Tibial nerve (tissue), 4 donors: Measurements from ENCODE around the gene PTCRA. TPM values are rescaled to one million over a fixed set of nuclear protein-coding genes. Genes with fewer than 3 reads are reported as not detected.

Experiments used
- DNase-seq, 2 donors: peaks; one replicate each; pipeline ENCODE4 v3.0.0-alpha.2; 2019; ENCODE audit warnings: low spot score in 2 of 2
- H3K27ac ChIP-seq, 4 donors: fragments of 200-600 bp; sonication (generic) in 3 of 4; one replicate each; pipeline ENCODE4 v1.5.1; 2017 to 2019; ENCODE audit warnings: mild to moderate bottlenecking in 1 of 4
- H3K27me3 ChIP-seq, 2 donors: fragments of 200-600 bp; sonication (generic) in 1 of 2; one replicate each; pipeline versions ENCODE4 v1.5.1 to v1.6.0; 2017 to 2019
- H3K36me3 ChIP-seq, 3 donors: fragments of 200-600 bp; sonication (generic); one replicate each; pipeline ENCODE4 v1.5.1; 2018 to 2019
- H3K4me1 ChIP-seq, 4 donors: fragments of 200-600 bp; sonication (generic) in 3 of 4; one replicate each; pipeline ENCODE4 v1.5.1; 2017 to 2019
- H3K4me3 ChIP-seq, 4 donors: fragments of 200-600 bp; sonication (generic) in 3 of 4; one replicate each; pipeline ENCODE4 v1.5.1; 2017 to 2019; ENCODE audit warnings: mild to moderate bottlenecking in 1 of 4, moderate library complexity in 1 of 4
- H3K9me3 ChIP-seq, 4 donors: fragments of 200-600 bp; sonication (generic) in 3 of 4; one replicate each; pipeline ENCODE4 v1.5.1; 2017 to 2019
- EP300 ChIP-seq, 2 donors: sonication (generic); formaldehyde crosslinking; IDR thresholded peaks; one replicate each; pipeline ENCODE4 v1.6.1; 2017; ENCODE audit warnings: antibody characterized with exemption in 2 of 2, mild to moderate bottlenecking in 1 of 2
- POLR2A ChIP-seq, 2 donors: fragments of 450-650 bp; IDR thresholded peaks; one replicate each; pipeline ENCODE4 v1.6.1; 2017; ENCODE audit warnings: antibody characterized with exemption in 2 of 2, mild to moderate bottlenecking in 2 of 2, moderate library complexity in 2 of 2
- WGBS, 2 donors: methylation state at CpG; one replicate each; pipeline ENCODE4 v1.1.5; 2018; 5-methylcytosine and 5-hydroxymethylcytosine counted together
- total RNA-seq, 4 donors: library from RNA; depleted of rRNA; stranded (reverse); fragments of >200 nt; gene quantifications; one replicate each; pipeline ENCODE4 v1.1.0, GENCODE V29; 2016
- TF ChIP-seq, protein P1 (sequence below), 5 experiments: fragments of 200-600 bp in 3 of 5; fragments of 450-650 bp in 2 of 5; sonication (generic) in 3 of 5; IDR thresholded peaks; one replicate each; pipeline ENCODE4 v1.5.1; 2016 to 2019; ENCODE audit warnings: antibody characterized with exemption in 5 of 5, mild to moderate bottlenecking in 3 of 5, moderate library complexity in 2 of 5

Gene PTCRA
- total RNA-seq, 4 donors from 2014 or later: not detected

DNA sequence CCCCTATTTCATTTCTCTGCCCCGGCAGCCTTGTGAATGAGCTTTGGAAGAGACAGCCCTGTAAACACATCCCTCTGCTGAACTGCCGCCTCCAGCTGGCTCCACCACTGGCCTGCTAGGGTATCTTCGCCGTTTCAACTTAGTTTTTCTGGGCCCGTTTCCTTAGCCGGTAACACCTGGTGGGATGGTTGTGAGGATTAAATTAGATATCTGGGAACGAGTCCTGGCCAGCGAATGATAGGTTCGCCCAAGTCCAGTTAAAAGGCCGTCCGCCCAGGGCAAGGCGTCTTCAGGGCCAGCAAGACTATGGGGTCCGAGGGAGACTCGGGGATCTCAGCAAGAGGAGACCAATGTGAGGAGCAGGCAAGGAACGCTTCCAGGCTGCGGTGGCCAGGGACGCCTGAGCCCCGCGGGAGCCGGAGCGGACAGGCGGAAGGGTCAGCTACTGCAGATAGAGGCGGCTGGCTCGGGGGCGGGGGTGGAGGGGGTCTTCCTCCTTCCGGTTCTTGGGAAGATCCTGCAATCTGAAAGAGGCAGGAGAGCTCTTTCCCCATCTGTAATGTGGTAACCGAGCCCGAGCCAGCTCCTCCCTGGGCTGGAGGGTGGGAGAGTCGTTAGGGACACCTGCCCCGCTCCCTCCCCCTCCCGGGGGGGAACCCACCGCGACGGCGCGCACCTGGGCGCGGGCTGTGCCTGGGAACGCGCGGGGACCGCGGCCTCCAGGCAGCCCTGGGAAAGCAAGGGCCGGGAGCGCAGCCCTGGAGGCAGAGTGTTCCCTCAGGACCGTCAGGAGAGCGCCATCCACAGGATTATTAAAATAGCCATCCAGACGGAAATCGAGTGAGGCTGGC, 4.5 kb upstream of the PTCRA start:
- DNase-seq: no peak
- Histone ChIP-seq H3K27ac (no peak overlapping the region), H3K27me3 (peaks cover 0 to 42% of the 10 kb centered on the region in 2 donors), H3K4me1 (peaks cover 0 to 8% (median 0%) of the 10 kb centered on the region in 4 donors), H3K36me3 (no peaks in the 10 kb centered on the region), H3K4me3 (peak overlapping the region in 1 of 4 donors; percentile 19), H3K9me3 (no peaks in the 10 kb centered on the region)
- no peak for TF ChIP-seq EP300 (IDR thresholded peaks at IDR 0.05)
- TF ChIP-seq, protein P1, sequence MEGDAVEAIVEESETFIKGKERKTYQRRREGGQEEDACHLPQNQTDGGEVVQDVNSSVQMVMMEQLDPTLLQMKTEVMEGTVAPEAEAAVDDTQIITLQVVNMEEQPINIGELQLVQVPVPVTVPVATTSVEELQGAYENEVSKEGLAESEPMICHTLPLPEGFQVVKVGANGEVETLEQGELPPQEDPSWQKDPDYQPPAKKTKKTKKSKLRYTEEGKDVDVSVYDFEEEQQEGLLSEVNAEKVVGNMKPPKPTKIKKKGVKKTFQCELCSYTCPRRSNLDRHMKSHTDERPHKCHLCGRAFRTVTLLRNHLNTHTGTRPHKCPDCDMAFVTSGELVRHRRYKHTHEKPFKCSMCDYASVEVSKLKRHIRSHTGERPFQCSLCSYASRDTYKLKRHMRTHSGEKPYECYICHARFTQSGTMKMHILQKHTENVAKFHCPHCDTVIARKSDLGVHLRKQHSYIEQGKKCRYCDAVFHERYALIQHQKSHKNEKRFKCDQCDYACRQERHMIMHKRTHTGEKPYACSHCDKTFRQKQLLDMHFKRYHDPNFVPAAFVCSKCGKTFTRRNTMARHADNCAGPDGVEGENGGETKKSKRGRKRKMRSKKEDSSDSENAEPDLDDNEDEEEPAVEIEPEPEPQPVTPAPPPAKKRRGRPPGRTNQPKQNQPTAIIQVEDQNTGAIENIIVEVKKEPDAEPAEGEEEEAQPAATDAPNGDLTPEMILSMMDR (IDR thresholded peaks at IDR 0.05): no peak
- TF ChIP-seq POLR2A (IDR thresholded peaks at IDR 0.05): no peak
- WGBS, 2 donors: 10% methylated on average over 41 to 46 of the region's 49 CpGs

DNA sequence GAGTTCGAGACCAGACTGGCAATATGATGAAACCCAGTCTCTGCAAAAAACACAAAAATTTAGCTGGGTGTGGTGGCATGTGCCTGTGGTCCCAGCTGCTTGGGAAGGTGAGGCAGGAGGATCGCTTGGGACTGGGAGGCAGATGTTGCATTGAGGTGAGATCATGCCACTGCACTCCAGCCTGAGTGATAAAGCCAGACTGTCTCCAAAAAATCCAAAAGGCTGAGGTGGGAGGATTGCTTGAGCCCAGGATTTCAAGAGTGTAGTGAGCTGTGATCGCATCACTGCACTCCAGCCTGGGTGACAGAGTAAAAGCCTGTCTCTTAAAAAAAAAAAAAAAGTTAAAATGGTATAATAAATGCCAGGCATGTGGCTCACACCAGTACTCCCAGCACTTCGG, 1.3 kb upstream of the PTCRA start:
- no peak for TF ChIP-seq EP300 (IDR thresholded peaks at IDR 0.05)
- TF ChIP-seq, protein P1 (IDR thresholded peaks at IDR 0.05): no peak
- no peak for TF ChIP-seq POLR2A (IDR thresholded peaks at IDR 0.05)
- no peaks in the 10 kb centered on the region for H3K36me3 ChIP-seq
- peaks cover 0 to 47% of the 10 kb centered on the region in 2 donors for H3K27me3 ChIP-seq
- no peak overlapping the region for H3K27ac ChIP-seq
- H3K4me1 ChIP-seq: peaks cover 0 to 8% (median 0%) of the 10 kb centered on the region in 4 donors
- no peak for DNase-seq
- H3K4me3 ChIP-seq: no peak overlapping the region
- H3K9me3 ChIP-seq: no peaks in the 10 kb centered on the region
- WGBS, 2 donors: 70 to 75% methylated on average over 4 of the region's 4 CpGs

DNA sequence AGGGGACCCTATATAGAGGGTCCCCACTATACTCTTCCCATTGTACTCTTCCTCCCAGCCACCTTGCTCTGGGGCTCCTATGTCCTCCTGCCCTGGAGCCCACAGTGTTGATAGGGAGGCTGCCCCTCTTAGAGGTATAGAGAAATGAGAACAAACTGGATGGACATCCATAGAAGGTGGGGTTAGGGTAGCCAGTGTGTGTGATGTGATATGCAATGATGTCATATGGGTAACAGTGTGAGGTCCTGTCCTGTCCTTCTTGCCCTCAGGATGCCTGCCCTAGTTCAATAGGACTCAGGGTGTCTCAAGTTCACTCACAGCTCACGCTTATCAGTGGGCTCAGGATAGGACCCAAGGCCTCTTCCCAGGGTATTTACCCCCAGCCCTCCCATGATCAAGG, 435 bp downstream of the PTCRA start:
- DNase-seq: no peak
- 83 to 92% methylated on average over 1 of the region's 1 CpG for WGBS, 2 donors
- peaks cover 0 to 7% (median 0%) of the 10 kb centered on the region in 4 donors for H3K4me1 ChIP-seq
- no peaks in the 10 kb centered on the region for H3K36me3 ChIP-seq
- H3K27ac ChIP-seq: no peak overlapping the region
- no peak overlapping the region for H3K4me3 ChIP-seq
- H3K27me3 ChIP-seq: peaks cover 0 to 42% of the 10 kb centered on the region in 2 donors
- no peaks in the 10 kb centered on the region for H3K9me3 ChIP-seq
- TF ChIP-seq, protein P1 (IDR thresholded peaks at IDR 0.05): no peak
- TF ChIP-seq EP300 (IDR thresholded peaks at IDR 0.05) (no peak), POLR2A (IDR thresholded peaks at IDR 0.05) (no peak)

DNA sequence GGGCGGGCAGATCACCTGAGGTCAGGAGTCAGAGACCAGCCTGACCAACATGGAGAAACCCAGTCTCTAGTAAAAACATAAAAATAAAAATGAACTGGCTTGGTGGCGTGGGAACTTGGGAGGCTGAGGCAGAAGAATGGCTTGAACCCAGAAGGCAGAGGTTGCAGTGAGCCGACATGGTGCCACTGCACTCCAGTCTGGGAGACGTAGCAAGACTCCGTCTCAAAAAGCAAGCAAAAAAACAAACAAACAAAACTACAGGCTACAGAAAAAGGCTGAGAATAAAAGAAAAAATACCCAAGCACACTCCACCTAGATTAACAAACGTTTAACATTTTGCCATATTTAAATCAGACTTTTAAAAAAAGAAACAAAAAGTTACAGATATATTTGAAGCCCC, 5.9 kb downstream of the PTCRA start:
- H3K9me3 ChIP-seq: no peaks in the 10 kb centered on the region
- no peak overlapping the region for H3K27ac ChIP-seq
- 67 to 75% methylated on average over 6 of the region's 6 CpGs for WGBS, 2 donors
- H3K4me1 ChIP-seq: no peaks in the 10 kb centered on the region
- no peaks in the 10 kb centered on the region for H3K36me3 ChIP-seq
- DNase-seq: no peak
- TF ChIP-seq, protein P1 (IDR thresholded peaks at IDR 0.05): no peak
- TF ChIP-seq POLR2A (IDR thresholded peaks at IDR 0.05) (no peak), EP300 (IDR thresholded peaks at IDR 0.05) (no peak)
- H3K27me3 ChIP-seq: peaks cover 3 to 24% of the 10 kb centered on the region in 2 donors
- no peak overlapping the region for H3K4me3 ChIP-seq

DNA sequence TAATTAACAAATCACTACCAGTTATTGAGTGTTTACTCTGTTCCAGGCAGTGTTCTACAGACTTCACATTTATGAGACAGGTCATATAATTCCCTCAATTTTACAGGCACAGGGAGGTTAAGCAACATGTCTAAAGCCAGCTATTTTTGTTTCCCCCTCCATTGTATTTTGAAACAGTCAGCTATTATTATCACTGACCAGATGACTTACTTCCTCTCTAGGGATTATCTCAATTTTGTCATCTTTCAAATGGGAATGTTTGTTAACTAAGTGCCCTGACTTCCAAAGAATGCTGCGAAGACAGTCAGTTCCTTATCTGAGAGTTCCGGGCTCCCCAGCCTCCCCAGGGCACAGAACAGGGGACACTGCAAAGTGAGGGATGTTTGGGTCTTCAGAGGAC, 7.8 kb downstream of the PTCRA start:
- H3K4me1 ChIP-seq: peaks cover 0 to 7% (median 0%) of the 10 kb centered on the region in 4 donors
- H3K36me3 ChIP-seq: no peaks in the 10 kb centered on the region
- H3K4me3 ChIP-seq: no peak overlapping the region
- no peak overlapping the region for H3K27ac ChIP-seq
- H3K27me3 ChIP-seq: peaks cover 3 to 23% of the 10 kb centered on the region in 2 donors
- no peak for DNase-seq
- WGBS, 2 donors: 39 to 69% methylated on average over 2 of the region's 2 CpGs
- TF ChIP-seq, protein P1 (IDR thresholded peaks at IDR 0.05): no peak
- TF ChIP-seq POLR2A (IDR thresholded peaks at IDR 0.05) (no peak), EP300 (IDR thresholded peaks at IDR 0.05) (no peak)
- no peaks in the 10 kb centered on the region for H3K9me3 ChIP-seq
